ENCODE data around the gene DDI2. TPM values are rescaled to one million over a fixed set of nuclear protein-coding genes. Genes with fewer than 3 reads are reported as not detected.

Gene DDI2
- total and polyA plus RNA-seq, 2 experiments from 2014 or later, result 5.6 to 27.4 TPM

GRCh38 chr1:15636436-15636835 lies 19.2 kb downstream of the DDI2 start:
- H3K27ac ChIP-seq, result no peak overlapping the region
- H2AFZ ChIP-seq, result no peak overlapping the region
- H3K79me2 ChIP-seq, result peaks cover 24% of the 10 kb centered on the region
- H3K27me3 ChIP-seq, result no peaks in the 10 kb centered on the region
- H3K4me1 ChIP-seq (ENCODE audit: insufficient read depth), result no peaks in the 10 kb centered on the region
- H3K9me2 ChIP-seq (replicated peaks; ENCODE audit: insufficient read depth), result no peaks in the 10 kb centered on the region
- no peak for DNase-seq (ENCODE audit: low spot score)
- H3K4me3 ChIP-seq, result no peak overlapping the region
- H3K36me3 ChIP-seq (replicated peaks; ENCODE audit: insufficient read depth, low read depth), result no peaks in the 10 kb centered on the region
- H3K4me2 ChIP-seq, result no peak overlapping the region
- H3K9me3 ChIP-seq (ENCODE audit: low read depth), result no peaks in the 10 kb centered on the region
- 95% methylated on average over 4 of the region's 4 CpGs for WGBS (ENCODE audit: low lambda C conversion rate, missing lambda C conversion rate)
- TF ChIP-seq EZH2phosphoT487 (IDR thresholded peaks at IDR 0.05; ENCODE audit: low read depth, severe bottlenecking, unreplicated experiment), result no peak
- TF ChIP-seq EZH2 (IDR thresholded peaks at IDR 0.05; ENCODE audit: borderline replicate concordance), result no peak
- no peak for TF ChIP-seq CTCF (IDR thresholded peaks at IDR 0.05; ENCODE audit: poor library complexity)
- no peaks in the 10 kb centered on the region for H4K20me1 ChIP-seq (ENCODE audit: insufficient read depth, poor library complexity, severe bottlenecking)

- Histone ChIP-seq H3K9me2 (replicated peaks; ENCODE audit: insufficient read depth) (no peaks in the 10 kb centered on the region), H3K4me3 (no peak overlapping the region), H4K20me1 (ENCODE audit: insufficient read depth, poor library complexity, severe bottlenecking) (no peaks in the 10 kb centered on the region), H3K9me3 (ENCODE audit: low read depth) (no peaks in the 10 kb centered on the region), H3K36me3 (replicated peaks; ENCODE audit: insufficient read depth, low read depth) (no peaks in the 10 kb centered on the region), H3K27me3 (no peaks in the 10 kb centered on the region), H3K4me2 (no peak overlapping the region), H3K27ac (no peak overlapping the region), H3K4me1 (ENCODE audit: insufficient read depth) (no peaks in the 10 kb centered on the region), H3K79me2 (peaks cover 22% of the 10 kb centered on the region), H2AFZ (no peak overlapping the region)
- TF ChIP-seq EZH2phosphoT487 (IDR thresholded peaks at IDR 0.05; ENCODE audit: low read depth, severe bottlenecking, unreplicated experiment), result no peak
- no peak for TF ChIP-seq EZH2 (IDR thresholded peaks at IDR 0.05; ENCODE audit: borderline replicate concordance)
- TF ChIP-seq CTCF (IDR thresholded peaks at IDR 0.05; ENCODE audit: poor library complexity), result no peak
- DNase-seq (ENCODE audit: low spot score), result no peak
- 84% methylated on average over 4 of the region's 4 CpGs for WGBS (ENCODE audit: low lambda C conversion rate, missing lambda C conversion rate)
Measured at GRCh38 chr1:15637826-15638225, 20.6 kb downstream of the DDI2 start.

- H3K27me3 ChIP-seq, result no peaks in the 10 kb centered on the region
- no peaks in the 10 kb centered on the region for H3K36me3 ChIP-seq (replicated peaks; ENCODE audit: insufficient read depth, low read depth)
- H4K20me1 ChIP-seq (ENCODE audit: insufficient read depth, poor library complexity, severe bottlenecking), result no peaks in the 10 kb centered on the region
- no peaks in the 10 kb centered on the region for H3K9me2 ChIP-seq (replicated peaks; ENCODE audit: insufficient read depth)
- DNase-seq (ENCODE audit: low spot score), result no peak
- no peak overlapping the region for H3K4me2 ChIP-seq
- H3K79me2 ChIP-seq, result peaks cover 13% of the 10 kb centered on the region
- TF ChIP-seq EZH2phosphoT487 (IDR thresholded peaks at IDR 0.05; ENCODE audit: low read depth, severe bottlenecking, unreplicated experiment) (no peak), EZH2 (IDR thresholded peaks at IDR 0.05; ENCODE audit: borderline replicate concordance) (no peak), CTCF (IDR thresholded peaks at IDR 0.05; ENCODE audit: poor library complexity) (no peak)
- no peaks in the 10 kb centered on the region for H3K4me1 ChIP-seq (ENCODE audit: insufficient read depth)
- H2AFZ ChIP-seq, result no peak overlapping the region
- no peaks in the 10 kb centered on the region for H3K9me3 ChIP-seq (ENCODE audit: low read depth)
- no peak overlapping the region for H3K4me3 ChIP-seq
- no peak overlapping the region for H3K27ac ChIP-seq
Measured at GRCh38 chr1:15639262-15639661, 22.0 kb downstream of the DDI2 start.

GRCh38 chr1:15639931-15640330 lies 22.7 kb downstream of the DDI2 start:
- Histone ChIP-seq H3K4me1 (ENCODE audit: insufficient read depth) (no peaks in the 10 kb centered on the region), H3K27ac (no peak overlapping the region), H4K20me1 (ENCODE audit: insufficient read depth, poor library complexity, severe bottlenecking) (no peaks in the 10 kb centered on the region), H3K4me3 (no peak overlapping the region), H3K4me2 (no peak overlapping the region), H3K36me3 (replicated peaks; ENCODE audit: insufficient read depth, low read depth) (no peaks in the 10 kb centered on the region), H3K79me2 (peaks cover 14% of the 10 kb centered on the region), H2AFZ (no peak overlapping the region), H3K9me3 (ENCODE audit: low read depth) (no peaks in the 10 kb centered on the region), H3K9me2 (replicated peaks; ENCODE audit: insufficient read depth) (no peaks in the 10 kb centered on the region), H3K27me3 (no peaks in the 10 kb centered on the region)
- DNase-seq (ENCODE audit: low spot score), result no peak
- TF ChIP-seq EZH2 (IDR thresholded peaks at IDR 0.05; ENCODE audit: borderline replicate concordance) (no peak), EZH2phosphoT487 (IDR thresholded peaks at IDR 0.05; ENCODE audit: low read depth, severe bottlenecking, unreplicated experiment) (no peak), CTCF (IDR thresholded peaks at IDR 0.05; ENCODE audit: poor library complexity) (no peak)
- WGBS (ENCODE audit: low lambda C conversion rate, missing lambda C conversion rate), result 97% methylated on average over 4 of the region's 4 CpGs
